Endothelial cell of umbilical vein (primary cell): ENCODE measurements around the gene DUOXA1.

Experiments
- CTCF ChIP-seq, 2 donors: IDR thresholded peaks; 1 replicate in 1 of 2; 2 replicates in 1 of 2; pipeline ENCODE4 v1.5.1; 2011; ENCODE audit warnings: low read length in 2 of 2, mild to moderate bottlenecking in 2 of 2, moderate library complexity in 2 of 2, control low read depth in 1 of 2, inconsistent platforms in 1 of 2, low read depth in 1 of 2; ENCODE audit not compliant: insufficient read depth in 1 of 2; ENCODE audit errors: extremely low read depth in 1 of 2
- POLR2A ChIP-seq: IDR thresholded peaks from 2 replicates; pipeline ENCODE4 v1.6.1; 2012; ENCODE audit warnings: low read depth, mild to moderate bottlenecking, control low read depth, low read length
- POLR2AphosphoS5 ChIP-seq: IDR thresholded peaks from 2 replicates; pipeline ENCODE4 v1.6.1; 2012; ENCODE audit warnings: low read depth, mild to moderate bottlenecking, control low read depth, low read length, moderate library complexity; ENCODE audit not compliant: insufficient read depth

- TF ChIP-seq CTCF (IDR thresholded peaks at IDR 0.05; ENCODE audit: extremely low read depth in 1 of 2, insufficient read depth in 1 of 2, low read depth in 1 of 2, low read length in 2 of 2) (no peak), POLR2AphosphoS5 (no peak), POLR2A (no peak)
These were observed 12.2 kb downstream of the DUOXA1 start for GRCh38 chr15:45117308-45118130.
